Prostate gland (tissue), 2 donors: ENCODE measurements around the gene CAPN5. TPM values are rescaled to one million over a fixed set of nuclear protein-coding genes. Genes with fewer than 3 reads are reported as not detected.
A peak's percentile ranks its signal among the peaks of the same experiment; 100 is the strongest.

Experiments used
- DNase-seq: peaks from one replicate; pipeline ENCODE4 v3.0.0-alpha.2; 2019; ENCODE audit warnings: low spot score
- H3K27ac ChIP-seq, 2 donors: fragments of 200-600 bp; sonication (generic); 2 replicates each; pipeline ENCODE4 v1.5.1; 2017 to 2019
- H3K27me3 ChIP-seq: fragments of 200-600 bp; sonication (generic); replicated peaks from 2 replicates; pipeline ENCODE4 v1.5.1; 2019; ENCODE audit not compliant: insufficient read depth
- H3K36me3 ChIP-seq, 2 donors: fragments of 200-600 bp; sonication (generic); 1 replicate in 1 of 2; 2 replicates in 1 of 2; pipeline versions ENCODE4 v1.5.1 to v1.8.1; 2017 to 2019
- H3K4me1 ChIP-seq: fragments of 200-600 bp; sonication (generic); replicated peaks from 2 replicates; pipeline ENCODE4 v1.5.1; 2019
- H3K4me3 ChIP-seq, 2 donors: fragments of 200-600 bp; sonication (generic); 2 replicates each; pipeline ENCODE4 v1.5.1; 2017 to 2019
- H3K9me3 ChIP-seq: fragments of 200-600 bp; sonication (generic); 2 replicates; pipeline ENCODE4 v1.5.1; 2017
- CTCF ChIP-seq, 4 experiments: fragments of 200-600 bp in 2 of 4; fragments of 450-650 bp in 2 of 4; sonication (generic) in 2 of 4; IDR thresholded peaks; 1 replicate in 3 of 4; 2 replicates in 1 of 4; pipeline ENCODE4 v1.5.1; 2016 to 2019; ENCODE audit warnings: antibody characterized with exemption in 4 of 4, mild to moderate bottlenecking in 2 of 4, moderate library complexity in 2 of 4
- POLR2A ChIP-seq: fragments of 450-650 bp; IDR thresholded peaks from one replicate; pipeline ENCODE4 v1.6.1; 2016; ENCODE audit warnings: antibody characterized with exemption, mild to moderate bottlenecking
- POLR2AphosphoS5 ChIP-seq: sonication (generic); formaldehyde crosslinking; IDR thresholded peaks from one replicate; pipeline ENCODE4 v1.6.1; 2017; ENCODE audit warnings: antibody characterized with exemption
- WGBS: methylation state at CpG from one replicate; pipeline ENCODE4 v1.1.5; 2018; 5-methylcytosine and 5-hydroxymethylcytosine counted together
- intact Hi-C: fragments of 100-400 bp; cut with DNase I; formaldehyde crosslinking; loops from one replicate; pipeline ENCODE4 v1.14.2; 2022
- total RNA-seq, 2 donors: library from RNA; depleted of rRNA; stranded (reverse); fragments of >200 nt; gene quantifications; one replicate each; pipeline ENCODE4 v1.1.0, GENCODE V29; 2016

The CAPN5 gene
- total RNA-seq, 2 donors from 2014 or later, result 28.6 to 83.5 TPM

GRCh38 chr11:77125191-77125590, 58.4 kb downstream of the CAPN5 start:
- Histone ChIP-seq H3K27ac (no peak overlapping the region), H3K36me3 (peaks cover 0 to 3% of the 10 kb centered on the region in 2 donors), H3K27me3 (no peaks in the 10 kb centered on the region), H3K4me3 (no peak overlapping the region), H3K9me3 (no peaks in the 10 kb centered on the region), H3K4me1 (no peaks in the 10 kb centered on the region)
- TF ChIP-seq POLR2A (no peak), CTCF (IDR thresholded peaks at IDR 0.05) (no peak), POLR2AphosphoS5 (no peak)
- intact Hi-C loops, result loop anchor here (5.0 kb wide), 3 partner anchors 62 to 492 kb away; no protein-coding TSS in a partner anchor
- DNase-seq, result no peak
- WGBS, result 59% methylated on average over 6 of the region's 6 CpGs

GRCh38 chr11:77125695-77126094, 58.9 kb downstream of the CAPN5 start:
- H3K36me3 ChIP-seq, result peaks cover 0 to 3% of the 10 kb centered on the region in 2 donors
- H3K9me3 ChIP-seq, result no peaks in the 10 kb centered on the region
- intact Hi-C loops, result loop anchor here (5.0 kb wide), 3 partner anchors 62 to 492 kb away; no protein-coding TSS in a partner anchor
- 64% methylated on average over 4 of the region's 4 CpGs for WGBS
- H3K27me3 ChIP-seq, result no peaks in the 10 kb centered on the region
- no peaks in the 10 kb centered on the region for H3K4me1 ChIP-seq
- H3K27ac ChIP-seq, result no peak overlapping the region
- no peak for DNase-seq
- H3K4me3 ChIP-seq, result no peak overlapping the region
- TF ChIP-seq POLR2A (no peak), CTCF (IDR thresholded peaks at IDR 0.05) (no peak), POLR2AphosphoS5 (no peak)

DNA sequence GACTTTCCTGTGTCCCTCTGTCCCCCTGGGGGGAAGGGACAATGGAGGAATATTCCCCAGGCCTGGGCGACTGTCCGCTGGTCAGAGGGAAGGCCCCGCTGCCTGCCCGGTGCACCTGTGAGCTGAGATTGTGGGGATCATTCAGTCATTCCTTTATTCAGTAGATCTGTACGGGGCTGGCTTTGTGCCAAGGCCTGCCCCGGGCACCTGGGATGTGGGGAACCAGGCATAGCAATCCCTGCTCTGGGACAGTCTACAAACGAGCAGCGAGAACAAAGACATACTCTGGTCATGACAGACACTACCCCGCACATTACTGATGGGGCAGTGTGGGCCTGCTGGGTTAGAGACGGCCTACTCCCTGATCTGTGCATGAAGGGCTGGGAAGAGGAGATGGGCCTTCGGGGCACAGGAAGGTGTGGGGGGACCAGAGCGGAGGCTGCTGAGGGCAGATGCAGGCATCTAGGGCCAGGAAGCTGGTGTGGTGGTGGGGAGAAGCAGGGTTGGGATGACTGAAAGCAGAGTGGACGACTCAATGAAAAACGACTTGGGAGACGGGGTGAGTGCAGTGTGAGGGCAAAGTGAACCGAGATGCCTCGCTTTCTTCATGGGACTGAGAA, 59.5 kb downstream of the CAPN5 start:
- Histone ChIP-seq H3K27me3 (no peaks in the 10 kb centered on the region), H3K4me1 (no peaks in the 10 kb centered on the region), H3K36me3 (peaks cover 0 to 3% of the 10 kb centered on the region in 2 donors), H3K27ac (no peak overlapping the region), H3K4me3 (no peak overlapping the region), H3K9me3 (no peaks in the 10 kb centered on the region)
- TF ChIP-seq CTCF (IDR thresholded peaks at IDR 0.05) (no peak), POLR2AphosphoS5 (no peak), POLR2A (no peak)
- intact Hi-C loops, result loop anchor here (5.0 kb wide), 3 partner anchors 61 to 491 kb away; no protein-coding TSS in a partner anchor
- WGBS, result 68% methylated on average over 17 of the region's 17 CpGs
- no peak for DNase-seq

DNA sequence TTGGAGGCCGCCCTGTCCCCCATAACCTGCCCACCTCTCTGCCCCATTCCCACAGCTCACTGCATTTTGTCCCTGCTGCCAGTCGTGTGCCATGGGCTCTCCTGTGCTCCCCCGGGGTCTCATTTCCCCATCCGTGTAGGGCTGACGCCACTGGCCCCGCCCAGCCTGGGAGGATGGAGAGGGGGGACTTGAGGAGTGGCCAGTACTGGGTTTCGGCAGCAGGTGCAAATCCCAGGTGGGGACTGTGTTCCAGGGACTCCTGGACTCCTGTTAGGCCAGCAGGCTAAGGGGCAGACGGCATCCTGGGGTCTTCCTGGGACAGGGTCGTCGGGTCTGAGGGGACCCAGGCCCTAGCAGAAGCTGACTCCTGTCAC, 60.1 kb downstream of the CAPN5 start:
- Histone ChIP-seq H3K9me3 (no peaks in the 10 kb centered on the region), H3K4me3 (peak overlapping the region; percentile 11 to 21), H3K4me1 (no peaks in the 10 kb centered on the region), H3K36me3 (peaks cover 0 to 3% of the 10 kb centered on the region in 2 donors), H3K27me3 (no peaks in the 10 kb centered on the region), H3K27ac (no peak overlapping the region)
- TF ChIP-seq POLR2AphosphoS5, result no peak
- TF ChIP-seq POLR2A, result no peak
- TF ChIP-seq CTCF (IDR thresholded peaks at IDR 0.05), result no peak
- intact Hi-C loops, result loop anchor here (5.0 kb wide), 3 partner anchors 60 to 490 kb away; no protein-coding TSS in a partner anchor
- no peak for DNase-seq
- 17% methylated on average over 10 of the region's 10 CpGs for WGBS
